ENCODE data around the gene RRP9. TPM values are rescaled to one million over a fixed set of nuclear protein-coding genes. Genes with fewer than 3 reads are reported as not detected.

The RRP9 gene
- polyA plus RNA-seq, 1 donor from 2014 or later: 26.8 TPM

GRCh38 chr3:51955175-51955892 lies 13.6 kb upstream of the RRP9 start, which contains the start of gene GPR62:
GPR62 (plus strand) TSS chr3:51955381; CDS start chr3:51955653, 272 bp downstream.
- Histone ChIP-seq H3K9me3 (ENCODE audit: low read length) (no peaks in the 10 kb centered on the region), H3K36me3 (ENCODE audit: insufficient read depth, low read length) (no peaks in the 10 kb centered on the region), H3K27ac (ENCODE audit: low read length) (no peak within 1 kb of the TSS), H4K20me1 (ENCODE audit: insufficient read depth) (no peaks in the 10 kb centered on the region), H3K9ac (ENCODE audit: low read length) (no peak within 1 kb of the TSS), H3F3A (ENCODE audit: insufficient read depth, low read length, poor library complexity, severe bottlenecking) (no peaks in the 10 kb centered on the region), H3K4me3 (ENCODE audit: low read length) (no peak within 1 kb of the TSS), H3K4me2 (ENCODE audit: low read length) (no peak within 1 kb of the TSS), H3K79me2 (replicated peaks; ENCODE audit: insufficient read depth, low read length) (no peaks in the 10 kb centered on the region), H3K27me3 (ENCODE audit: insufficient read depth, low read depth, low read length) (peaks cover 14% of the 10 kb centered on the region), H3K9me2 (ENCODE audit: insufficient read depth, low read length) (no peaks in the 10 kb centered on the region), H2AFZ (ENCODE audit: low read depth, low read length) (no peak within 1 kb of the TSS)
- TF ChIP-seq EZH2 (IDR thresholded peaks at IDR 0.05; ENCODE audit: borderline replicate concordance, insufficient read depth, low read length, poor library complexity, severe bottlenecking) (no peak), POLR2AphosphoS5 (IDR thresholded peaks at IDR 0.05) (no peak), REST (IDR thresholded peaks at IDR 0.05; ENCODE audit: borderline replicate concordance) (no peak), TAF1 (IDR thresholded peaks at IDR 0.05; ENCODE audit: low read depth) (no peak), RAD21 (conservative IDR thresholded peaks at IDR 0.05) (no peak), EP300 (conservative IDR thresholded peaks at IDR 0.05; ENCODE audit: poor library complexity, severe bottlenecking) (no peak), SMC3 (conservative IDR thresholded peaks at IDR 0.05; ENCODE audit: poor library complexity) (no peak), CTCF (IDR thresholded peaks at IDR 0.05; ENCODE audit: poor library complexity, severe bottlenecking) (no peak), MXI1 (conservative IDR thresholded peaks at IDR 0.05; ENCODE audit: poor library complexity, severe bottlenecking) (no peak)

- no peaks in the 10 kb centered on the region for H4K20me1 ChIP-seq (ENCODE audit: insufficient read depth)
- peaks cover 14% of the 10 kb centered on the region for H3K27me3 ChIP-seq (ENCODE audit: insufficient read depth, low read depth, low read length)
- no peaks in the 10 kb centered on the region for H3K9me2 ChIP-seq (ENCODE audit: insufficient read depth, low read length)
- no peaks in the 10 kb centered on the region for H3F3A ChIP-seq (ENCODE audit: insufficient read depth, low read length, poor library complexity, severe bottlenecking)
- no peaks in the 10 kb centered on the region for H3K79me2 ChIP-seq (replicated peaks; ENCODE audit: insufficient read depth, low read length)
- H3K4me2 ChIP-seq (ENCODE audit: low read length): no peak overlapping the region
- TF ChIP-seq TAF1 (IDR thresholded peaks at IDR 0.05; ENCODE audit: low read depth) (no peak), CTCF (IDR thresholded peaks at IDR 0.05; ENCODE audit: poor library complexity, severe bottlenecking) (no peak), RAD21 (conservative IDR thresholded peaks at IDR 0.05) (no peak), REST (IDR thresholded peaks at IDR 0.05; ENCODE audit: borderline replicate concordance) (no peak), EZH2 (IDR thresholded peaks at IDR 0.05; ENCODE audit: borderline replicate concordance, insufficient read depth, low read length, poor library complexity, severe bottlenecking) (no peak), MXI1 (conservative IDR thresholded peaks at IDR 0.05; ENCODE audit: poor library complexity, severe bottlenecking) (no peak)
- no peak overlapping the region for H3K27ac ChIP-seq (ENCODE audit: low read length)
- no peak overlapping the region for H2AFZ ChIP-seq (ENCODE audit: low read depth, low read length)
- H3K9me3 ChIP-seq (ENCODE audit: low read length): no peaks in the 10 kb centered on the region
- H3K36me3 ChIP-seq (ENCODE audit: insufficient read depth, low read length): no peaks in the 10 kb centered on the region
- no peak overlapping the region for H3K4me3 ChIP-seq (ENCODE audit: low read length)
- H3K9ac ChIP-seq (ENCODE audit: low read length): no peak overlapping the region
These were observed 13.0 kb upstream of the RRP9 start for GRCh38 chr3:51954713-51955112.
